ENCODE results near the gene TGFB1I1.

TGFB1I1 gene

GRCh38 chr16:31471875-31472708 is at the start of gene TGFB1I1:
Gene TGFB1I1 (plus strand): TSS chr16:31472152. CDS start chr16:31472189, 37 bp downstream.
- TF ChIP-seq ZFX (IDR thresholded peaks at IDR 0.05) (no peak), CTCF (conservative IDR thresholded peaks at IDR 0.05) (no peak)
- H3K27ac ChIP-seq = no peak within 1 kb of the TSS

GRCh38 chr16:31423241-31423640 is 48.7 kb upstream of the TGFB1I1 start:
- no peak overlapping the region for H3K27ac ChIP-seq
- TF ChIP-seq ZFX (IDR thresholded peaks at IDR 0.05) (no peak), CTCF (conservative IDR thresholded peaks at IDR 0.05) (no peak)

- TF ChIP-seq ZFX (IDR thresholded peaks at IDR 0.05) (no peak), CTCF (conservative IDR thresholded peaks at IDR 0.05) (no peak)
- H3K27ac ChIP-seq = no peak overlapping the region
Measured at GRCh38 chr16:31423801-31424200, 48.2 kb upstream of the TGFB1I1 start.

GRCh38 chr16:31427441-31428278 is 44.3 kb upstream of the TGFB1I1 start:
- TF ChIP-seq CTCF (conservative IDR thresholded peaks at IDR 0.05) (no peak), ZFX (IDR thresholded peaks at IDR 0.05) (no peak)
- no peak overlapping the region for H3K27ac ChIP-seq

- no peak within 1 kb of the TSS for H3K27ac ChIP-seq
Measured at GRCh38 chr16:31428279-31428597, 43.7 kb upstream of the TGFB1I1 start, which contains the start of gene COX6A2. Gene COX6A2 (minus strand): TSS chr16:31428360. CDS start chr16:31428325, 35 bp downstream.

GRCh38 chr16:31428638-31429247 is 43.2 kb upstream of the TGFB1I1 start:
- no peak for TF ChIP-seq CTCF (conservative IDR thresholded peaks at IDR 0.05)
- TF ChIP-seq ZFX (IDR thresholded peaks at IDR 0.05) = no peak
- H3K27ac ChIP-seq = no peak overlapping the region

More at GRCh38 chr16:31428279-31428597, 43.7 kb upstream of the TGFB1I1 start, which contains the start of gene COX6A2:
- TF ChIP-seq CTCF (conservative IDR thresholded peaks at IDR 0.05) = no peak
- TF ChIP-seq ZFX (IDR thresholded peaks at IDR 0.05) = no peak

Data from C4-2B (cell line).